ENCODE data around the gene STMND1.

Gene STMND1

DNA sequence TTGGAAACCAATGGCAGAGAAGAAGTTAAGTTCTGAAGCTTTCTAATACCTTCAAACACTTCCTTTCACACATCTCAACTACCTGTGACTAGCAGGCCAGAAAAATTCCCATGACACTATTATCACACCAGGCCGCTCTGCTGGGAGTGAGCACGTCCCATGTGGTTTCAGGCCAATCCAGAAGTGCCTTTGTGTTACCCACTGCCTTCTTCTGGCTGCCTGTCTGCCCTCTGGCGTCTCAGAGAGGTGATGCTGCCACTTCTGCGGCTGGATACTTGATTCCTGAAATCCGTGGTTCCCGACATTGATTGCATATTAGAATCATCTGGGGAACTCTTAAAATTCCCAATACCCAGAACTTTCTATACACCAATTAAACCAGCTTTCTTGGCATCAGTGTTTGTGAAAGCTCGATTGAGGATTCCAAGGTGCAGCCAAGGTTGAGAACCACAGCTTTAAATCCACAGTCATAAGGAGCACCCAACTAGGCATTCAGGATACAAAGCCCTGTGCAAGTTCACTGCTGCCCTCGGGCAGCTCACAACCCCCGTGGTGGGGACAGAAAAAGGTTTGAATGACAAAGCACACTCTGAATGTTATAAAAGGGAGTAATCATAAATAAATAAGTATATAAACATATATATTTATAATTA, 65.6 kb downstream of the STMND1 start:
- no peak for DNase-seq

DNA sequence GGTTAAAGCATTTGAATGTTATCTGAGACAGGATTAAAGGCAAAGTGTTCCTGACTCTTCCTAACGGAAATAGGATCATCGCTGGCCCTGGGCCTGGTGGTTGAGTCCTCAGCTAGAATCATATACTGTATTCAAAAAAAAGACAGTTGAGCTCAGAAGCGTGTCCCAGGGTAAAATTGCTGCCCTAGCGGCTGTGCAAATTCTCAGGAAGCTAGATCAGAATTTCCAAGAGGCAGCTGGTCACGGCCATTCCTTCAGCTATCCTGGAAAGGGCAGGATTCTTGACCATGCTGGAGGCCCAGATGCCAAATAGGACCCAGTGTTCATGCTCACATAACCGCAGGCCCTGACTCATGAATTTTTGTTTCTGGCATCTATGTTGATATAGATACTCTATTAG, 67.4 kb downstream of the STMND1 start:
- no peak for DNase-seq

GRCh38 chr6:17169711-17170110, 67.9 kb downstream of the STMND1 start:
- DNase-seq, result no peak

- DNase-seq, result no peak
These were observed 71.1 kb downstream of the STMND1 start for GRCh38 chr6:17172836-17173470.

GRCh38 chr6:17178326-17178725, 76.5 kb downstream of the STMND1 start:
- DNase-seq, result no peak

GRCh38 chr6:17178754-17179529, 77.1 kb downstream of the STMND1 start:
- no peak for DNase-seq

- no peak for DNase-seq
These were observed 77.8 kb downstream of the STMND1 start for GRCh38 chr6:17179530-17180073.

Measured in activated CD4-positive, alpha-beta T cell treated with anti-CD3 and anti-CD28 coated beads, Interleukin-2, amount 50 U/mL, for 4 hours (primary cell).